Muscle layer of duodenum (tissue), 2 donors: Measurements from ENCODE around the gene S1PR2.
"Not testable (repeated sequence)": the region's sequence is repeated elsewhere in the genome, so short reads cannot be mapped to it uniquely, and the experiment has no call there.

Experiments used
- H3K27ac ChIP-seq: one replicate; pipeline ENCODE4 v1.7.0; 2013; ENCODE audit warnings: mild to moderate bottlenecking, low read length
- H3K27me3 ChIP-seq: one replicate; pipeline ENCODE4 v1.7.0; 2013; ENCODE audit warnings: low read depth, mild to moderate bottlenecking, control low read depth, low read length
- H3K36me3 ChIP-seq, 2 donors: one replicate each; pipeline ENCODE4 v1.7.0; 2013; ENCODE audit warnings: low read length in 2 of 2, control low read depth in 1 of 2, mild to moderate bottlenecking in 1 of 2; ENCODE audit not compliant: insufficient read depth in 2 of 2, control insufficient read depth in 1 of 2
- H3K4me1 ChIP-seq, 2 donors: one replicate each; pipeline ENCODE4 v1.7.0; 2013; ENCODE audit warnings: low read length in 2 of 2, mild to moderate bottlenecking in 2 of 2, control low read depth in 1 of 2, moderate library complexity in 1 of 2; ENCODE audit not compliant: insufficient read depth in 2 of 2, control insufficient read depth in 1 of 2
- H3K4me3 ChIP-seq, 2 donors: one replicate each; pipeline ENCODE4 v1.7.0; 2013; ENCODE audit warnings: low read length in 2 of 2, low read depth in 1 of 2, mild to moderate bottlenecking in 1 of 2
- H3K9me3 ChIP-seq, 2 donors: one replicate each; pipeline ENCODE4 v1.7.0; 2013; ENCODE audit warnings: low read length in 2 of 2, control low read depth in 1 of 2, mild to moderate bottlenecking in 1 of 2; ENCODE audit not compliant: control insufficient read depth in 1 of 2
- donor health status: healthy.

The S1PR2 gene

DNA sequence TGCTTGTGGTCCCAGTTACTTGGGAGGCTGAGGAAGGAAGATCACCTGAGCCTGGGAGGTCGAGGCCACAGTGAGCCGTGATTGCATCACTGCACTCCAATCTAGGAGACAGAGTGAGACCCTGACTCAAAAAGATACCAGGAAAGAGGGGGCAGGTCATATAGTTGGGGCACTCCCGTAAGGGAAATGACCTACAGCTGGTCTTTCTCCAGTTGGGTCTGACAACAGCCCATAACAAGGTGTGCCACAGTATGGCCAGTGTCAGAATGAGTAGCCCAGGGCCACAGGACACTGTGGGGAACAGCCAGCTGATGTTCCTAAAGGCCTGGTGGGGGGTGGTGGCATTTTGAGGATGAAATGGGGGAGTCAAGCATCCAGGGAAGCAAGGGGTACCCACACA is 47.2 kb downstream of the S1PR2 start:
- H3K9me3 ChIP-seq: no peaks in the 10 kb centered on the region
- H3K4me3 ChIP-seq: no peak overlapping the region
- H3K27me3 ChIP-seq: no peaks in the 10 kb centered on the region
- H3K4me1 ChIP-seq: no peaks in the 10 kb centered on the region
- peaks cover 10 to 18% of the 10 kb centered on the region in 2 donors for H3K36me3 ChIP-seq
- H3K27ac ChIP-seq: no peak overlapping the region

DNA sequence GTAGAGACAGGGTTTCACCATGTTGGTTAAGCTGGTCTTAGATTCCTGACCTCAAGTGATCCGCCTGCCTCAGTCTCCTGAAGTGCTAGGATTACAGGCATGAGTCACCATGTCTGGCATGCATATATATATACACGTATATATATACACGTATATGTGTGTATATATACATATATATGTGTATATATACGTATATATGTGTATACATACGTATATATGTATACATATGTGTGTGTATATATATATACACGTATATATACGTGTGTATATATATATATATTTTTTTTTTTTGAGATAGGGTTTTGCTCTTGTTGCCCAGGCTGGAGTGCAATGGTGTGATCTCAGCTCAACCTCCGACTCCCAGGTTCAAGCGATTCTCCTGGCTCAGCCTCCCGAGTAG is 48.3 kb downstream of the S1PR2 start:
- Histone ChIP-seq H3K36me3 (peaks cover 10 to 18% of the 10 kb centered on the region in 2 donors), H3K27me3 (no peaks in the 10 kb centered on the region), H3K9me3 (no peaks in the 10 kb centered on the region), H3K4me3 (no peak overlapping the region), H3K4me1 (no peaks in the 10 kb centered on the region), H3K27ac (no peak overlapping the region)

DNA sequence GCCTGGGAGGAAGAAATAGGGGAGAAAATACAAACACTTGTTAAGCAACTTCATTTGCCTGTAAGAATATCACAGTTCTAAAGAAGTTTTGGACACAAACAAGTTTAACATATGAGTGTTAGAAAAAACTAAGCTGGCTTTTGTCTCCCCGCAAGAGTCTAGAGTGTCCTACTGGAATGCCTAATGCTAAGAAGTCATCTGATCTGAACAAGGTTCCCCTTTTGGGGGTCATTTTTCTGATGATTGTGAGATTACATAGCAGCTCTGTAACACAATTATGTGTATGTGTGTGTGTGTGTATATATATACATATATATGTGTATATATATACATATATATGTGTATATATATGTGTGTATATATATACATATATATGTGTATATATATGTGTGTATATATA is 49.1 kb downstream of the S1PR2 start:
- H3K27ac ChIP-seq: no peak overlapping the region

DNA sequence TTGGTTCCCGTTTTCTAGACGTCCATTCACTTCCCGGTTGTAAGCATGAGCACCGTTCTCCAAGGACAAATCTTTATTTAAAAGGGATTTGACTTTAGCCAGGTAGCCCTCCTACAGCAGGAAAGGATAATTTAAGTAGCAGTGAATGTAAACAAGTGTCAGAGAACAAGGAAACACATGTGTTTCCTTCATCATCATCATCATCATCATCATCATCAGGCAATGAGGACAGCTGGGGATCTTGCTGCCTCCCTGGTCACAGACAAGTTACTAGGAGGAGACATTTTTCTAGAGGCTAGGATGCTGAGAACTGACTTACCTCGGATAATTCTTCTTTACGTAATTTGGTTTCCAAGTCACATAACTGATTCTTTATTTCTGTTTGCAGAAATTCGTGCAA is 50.7 kb downstream of the S1PR2 start:
- Histone ChIP-seq H3K4me1 (no peaks in the 10 kb centered on the region), H3K36me3 (peaks cover 24 to 29% of the 10 kb centered on the region in 2 donors)

More for the DNA sequence above, 49.1 kb downstream of the S1PR2 start:
- Histone ChIP-seq H3K4me1 (no peaks in the 10 kb centered on the region), H3K9me3 (no peaks in the 10 kb centered on the region), H3K36me3 (peaks cover 15 to 24% of the 10 kb centered on the region in 2 donors), H3K27me3 (no peaks in the 10 kb centered on the region), H3K4me3 (no peak overlapping the region)

DNA sequence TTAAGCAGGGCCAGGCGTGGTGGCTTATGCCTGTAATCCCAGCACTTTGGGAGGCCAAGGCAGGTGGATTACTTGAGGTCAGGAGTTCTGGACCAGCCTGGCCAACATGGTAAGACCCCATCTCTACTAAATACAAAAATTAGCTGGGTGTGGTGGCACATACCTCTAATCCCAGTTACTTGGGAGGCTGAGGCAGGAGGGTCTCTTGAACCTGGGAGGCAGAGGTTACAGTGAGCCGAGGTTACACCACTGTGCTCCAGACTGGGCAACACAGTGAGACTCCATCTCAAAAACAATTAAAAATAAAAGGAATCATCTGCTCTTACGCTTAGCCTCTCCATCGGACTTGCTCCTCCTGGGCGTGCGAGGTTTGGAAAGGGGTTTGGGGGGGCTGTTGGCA is 51.1 kb downstream of the S1PR2 start:
- not testable (repeated sequence) for H3K4me3 ChIP-seq, H3K4me1 ChIP-seq, H3K27ac ChIP-seq, H3K27me3 ChIP-seq, H3K9me3 ChIP-seq
- H3K36me3 ChIP-seq: peaks cover 27 to 29% of the 10 kb centered on the region in 2 donors

More for the DNA sequence above, 50.7 kb downstream of the S1PR2 start:
- Histone ChIP-seq H3K27ac (no peak overlapping the region), H3K9me3 (no peaks in the 10 kb centered on the region), H3K27me3 (no peaks in the 10 kb centered on the region), H3K4me3 (no peak overlapping the region)

GRCh38 chr19:10173527-10173926 is 57.6 kb downstream of the S1PR2 start:
- H3K27ac ChIP-seq: no peak overlapping the region
- peaks cover 30 to 34% of the 10 kb centered on the region in 2 donors for H3K36me3 ChIP-seq
- H3K27me3 ChIP-seq: no peaks in the 10 kb centered on the region
- no peaks in the 10 kb centered on the region for H3K9me3 ChIP-seq
- no peak overlapping the region for H3K4me3 ChIP-seq
- no peaks in the 10 kb centered on the region for H3K4me1 ChIP-seq
